Activated CD4-positive, CD25-positive, alpha-beta regulatory T cell treated with anti-CD3 and anti-CD28 coated beads, Interleukin-2, amount 50 U/mL, for 72 hours (primary cell): ENCODE measurements around the gene JADE1.
A peak's percentile ranks its signal among the peaks of the same experiment; 100 is the strongest.

Source experiments
- DNase-seq: peaks from one replicate; pipeline ENCODE4 v3.0.0; 2021

JADE1 gene

GRCh38 chr4:128810871-128811570 is 1.5 kb downstream of the JADE1 start:
- peak; percentile 78 for DNase-seq

- DNase-seq: peak; percentile 77
These were observed 2.3 kb downstream of the JADE1 start for GRCh38 chr4:128811571-128812441.

GRCh38 chr4:128812442-128813235 is 3.1 kb downstream of the JADE1 start:
- no peak for DNase-seq

- no peak for DNase-seq
These were observed 4.5 kb downstream of the JADE1 start for GRCh38 chr4:128813965-128814364.

- no peak for DNase-seq
These were observed 8.9 kb downstream of the JADE1 start for GRCh38 chr4:128818442-128818841.

- DNase-seq: no peak
These were observed 9.7 kb downstream of the JADE1 start for GRCh38 chr4:128819082-128819742.

- DNase-seq: no peak
These were observed 11.2 kb downstream of the JADE1 start for GRCh38 chr4:128820671-128821070.

- DNase-seq: no peak
These were observed 11.7 kb downstream of the JADE1 start for GRCh38 chr4:128821151-128821550.

- no peak for DNase-seq
These were observed 13.6 kb downstream of the JADE1 start for GRCh38 chr4:128823025-128823661.

- no peak for DNase-seq
These were observed 15.7 kb downstream of the JADE1 start for GRCh38 chr4:128825226-128825625.

GRCh38 chr4:128827296-128827695 is 17.8 kb downstream of the JADE1 start:
- no peak for DNase-seq

- DNase-seq: no peak
These were observed 21.5 kb downstream of the JADE1 start for GRCh38 chr4:128830906-128831503.

- DNase-seq: no peak
These were observed 22.2 kb downstream of the JADE1 start for GRCh38 chr4:128831531-128832242.

- no peak for DNase-seq
These were observed 22.7 kb downstream of the JADE1 start for GRCh38 chr4:128832243-128832625.

- no peak for DNase-seq
These were observed 26.2 kb downstream of the JADE1 start for GRCh38 chr4:128835498-128836222.

GRCh38 chr4:128837198-128837597 is 27.7 kb downstream of the JADE1 start:
- DNase-seq: no peak

- DNase-seq: no peak
These were observed 28.2 kb downstream of the JADE1 start for GRCh38 chr4:128837679-128838078.

GRCh38 chr4:128840711-128841318 is 31.3 kb downstream of the JADE1 start:
- DNase-seq: no peak

GRCh38 chr4:128841402-128841801 is 31.9 kb downstream of the JADE1 start:
- no peak for DNase-seq

GRCh38 chr4:128844931-128845330 is 35.4 kb downstream of the JADE1 start:
- no peak for DNase-seq
